ENCODE measurements around the gene ANKRD33. TPM values are rescaled to one million over a fixed set of nuclear protein-coding genes. Genes with fewer than 3 reads are reported as not detected.

The ANKRD33 gene
- polyA plus RNA-seq, 1 of the 3 experiments (the other 2 are of a cell fraction) = not detected

DNA sequence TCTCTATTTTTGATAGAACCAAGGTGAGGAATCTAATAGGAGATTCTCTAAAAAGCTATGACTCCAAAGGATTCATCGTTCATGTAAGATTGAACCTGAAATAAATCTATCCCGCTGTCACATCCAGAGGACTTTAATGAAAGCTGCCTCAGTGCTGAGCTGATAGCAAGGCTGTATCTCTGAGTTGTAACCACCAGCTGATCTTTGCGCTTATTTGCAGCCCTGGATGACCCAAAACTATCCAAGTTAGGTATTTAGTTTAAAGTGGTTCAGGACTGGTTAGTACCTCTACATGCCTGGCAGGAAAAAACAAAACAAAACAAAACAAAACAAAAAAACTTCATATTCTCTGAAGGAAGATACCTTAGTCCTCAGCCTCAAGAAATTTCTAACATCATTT is 8.8 kb upstream of the ANKRD33 start (continued):
- TF ChIP-seq, protein P1, sequence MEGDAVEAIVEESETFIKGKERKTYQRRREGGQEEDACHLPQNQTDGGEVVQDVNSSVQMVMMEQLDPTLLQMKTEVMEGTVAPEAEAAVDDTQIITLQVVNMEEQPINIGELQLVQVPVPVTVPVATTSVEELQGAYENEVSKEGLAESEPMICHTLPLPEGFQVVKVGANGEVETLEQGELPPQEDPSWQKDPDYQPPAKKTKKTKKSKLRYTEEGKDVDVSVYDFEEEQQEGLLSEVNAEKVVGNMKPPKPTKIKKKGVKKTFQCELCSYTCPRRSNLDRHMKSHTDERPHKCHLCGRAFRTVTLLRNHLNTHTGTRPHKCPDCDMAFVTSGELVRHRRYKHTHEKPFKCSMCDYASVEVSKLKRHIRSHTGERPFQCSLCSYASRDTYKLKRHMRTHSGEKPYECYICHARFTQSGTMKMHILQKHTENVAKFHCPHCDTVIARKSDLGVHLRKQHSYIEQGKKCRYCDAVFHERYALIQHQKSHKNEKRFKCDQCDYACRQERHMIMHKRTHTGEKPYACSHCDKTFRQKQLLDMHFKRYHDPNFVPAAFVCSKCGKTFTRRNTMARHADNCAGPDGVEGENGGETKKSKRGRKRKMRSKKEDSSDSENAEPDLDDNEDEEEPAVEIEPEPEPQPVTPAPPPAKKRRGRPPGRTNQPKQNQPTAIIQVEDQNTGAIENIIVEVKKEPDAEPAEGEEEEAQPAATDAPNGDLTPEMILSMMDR (IDR thresholded peaks at IDR 0.05) = no peak
- TF ChIP-seq, protein P2, sequence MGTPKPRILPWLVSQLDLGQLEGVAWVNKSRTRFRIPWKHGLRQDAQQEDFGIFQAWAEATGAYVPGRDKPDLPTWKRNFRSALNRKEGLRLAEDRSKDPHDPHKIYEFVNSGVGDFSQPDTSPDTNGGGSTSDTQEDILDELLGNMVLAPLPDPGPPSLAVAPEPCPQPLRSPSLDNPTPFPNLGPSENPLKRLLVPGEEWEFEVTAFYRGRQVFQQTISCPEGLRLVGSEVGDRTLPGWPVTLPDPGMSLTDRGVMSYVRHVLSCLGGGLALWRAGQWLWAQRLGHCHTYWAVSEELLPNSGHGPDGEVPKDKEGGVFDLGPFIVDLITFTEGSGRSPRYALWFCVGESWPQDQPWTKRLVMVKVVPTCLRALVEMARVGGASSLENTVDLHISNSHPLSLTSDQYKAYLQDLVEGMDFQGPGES (IDR thresholded peaks at IDR 0.05; ENCODE audit: low read depth, low read length) = no peak
- TF ChIP-seq FOXM1 (IDR thresholded peaks at IDR 0.05; ENCODE audit: low read depth) (no peak), EZH2phosphoT487 (IDR thresholded peaks at IDR 0.05; ENCODE audit: borderline replicate concordance, low read depth) (no peak), GATA2 (CRISPR knock-in tag; IDR thresholded peaks at IDR 0.05) (no peak), RXRA (IDR thresholded peaks at IDR 0.05; ENCODE audit: borderline replicate concordance, low read depth) (no peak), POLR2AphosphoS5 (IDR thresholded peaks at IDR 0.05; ENCODE audit: low read depth, low read length) (no peak)

DNA sequence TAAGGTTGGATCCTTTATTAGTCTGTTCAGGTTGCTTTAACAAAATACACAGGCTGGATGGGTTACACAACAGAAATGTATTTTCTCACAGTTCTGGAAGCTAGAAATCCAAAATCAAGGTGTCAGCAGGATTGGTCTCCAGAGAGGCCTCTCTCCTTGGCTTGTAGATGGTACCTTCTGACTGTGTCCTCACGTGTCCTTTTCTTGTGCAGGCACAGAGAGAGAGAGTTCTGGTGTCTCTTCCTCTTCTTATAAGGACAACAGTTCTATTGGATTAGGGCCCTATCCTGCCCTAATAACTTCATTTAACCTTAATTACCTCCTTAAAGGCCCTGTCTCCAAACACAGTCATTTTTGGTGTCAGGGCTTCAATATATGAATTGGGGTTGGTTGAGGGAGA is 4.6 kb upstream of the ANKRD33 start:
- Histone ChIP-seq H3K36me3 (replicated peaks in 1 of 2; ENCODE audit: control insufficient read depth in 1 of 2, insufficient read depth in 2 of 2, low read length in 1 of 2) (no peaks in the 10 kb centered on the region), H3K27me3 (ENCODE audit: insufficient read depth) (no peaks in the 10 kb centered on the region), H3K4me1 (ENCODE audit: control insufficient read depth in 1 of 2, insufficient read depth in 2 of 2, low read depth in 1 of 2, low read length in 1 of 2) (no peaks in the 10 kb centered on the region; a peak in 1 of 4 replicates), H4K20me1 (ENCODE audit: insufficient read depth) (no peaks in the 10 kb centered on the region), H3K79me2 (ENCODE audit: insufficient read depth) (no peaks in the 10 kb centered on the region), H3F3A (replicated peaks; ENCODE audit: insufficient read depth) (no peaks in the 10 kb centered on the region), H3K9ac (no peak overlapping the region), H3K4me2 (no peak overlapping the region), H3K9me2 (no peaks in the 10 kb centered on the region), H2AFZ (ENCODE audit: low read depth) (no peak overlapping the region), H3K27ac (ENCODE audit: low read depth in 2 of 2, low read length in 1 of 2) (no peak overlapping the region), H3K9me3 (no peaks in the 10 kb centered on the region), H3K4me3 (ENCODE audit: low read depth in 2 of 2, low read length in 1 of 2) (no peak overlapping the region)
- ChIA-PET CTCF (interaction anchor here (0.6 to 12.2 kb wide), 4 partner anchors 11 to 140 kb away, joined by 3 to 111 read pairs (median 4); no protein-coding TSS in a partner anchor), POLR2A (no interaction called here)
- no peak for DNase-seq
- TF ChIP-seq SMC3 (IDR thresholded peaks at IDR 0.05; ENCODE audit: low read depth, low read length) = no peak
- no peak for TF ChIP-seq RXRA (IDR thresholded peaks at IDR 0.05; ENCODE audit: borderline replicate concordance, low read depth)
- TF ChIP-seq GATA2 (CRISPR knock-in tag; IDR thresholded peaks at IDR 0.05) = no peak
- no peak for TF ChIP-seq GABPA (IDR thresholded peaks at IDR 0.05; ENCODE audit: low read depth)
- TF ChIP-seq POLR2AphosphoS5 (IDR thresholded peaks at IDR 0.05; ENCODE audit: low read depth, low read length) = no peak
- 67% methylated on average over 1 of the region's 1 CpG for WGBS (ENCODE audit: low lambda C conversion rate)

DNA sequence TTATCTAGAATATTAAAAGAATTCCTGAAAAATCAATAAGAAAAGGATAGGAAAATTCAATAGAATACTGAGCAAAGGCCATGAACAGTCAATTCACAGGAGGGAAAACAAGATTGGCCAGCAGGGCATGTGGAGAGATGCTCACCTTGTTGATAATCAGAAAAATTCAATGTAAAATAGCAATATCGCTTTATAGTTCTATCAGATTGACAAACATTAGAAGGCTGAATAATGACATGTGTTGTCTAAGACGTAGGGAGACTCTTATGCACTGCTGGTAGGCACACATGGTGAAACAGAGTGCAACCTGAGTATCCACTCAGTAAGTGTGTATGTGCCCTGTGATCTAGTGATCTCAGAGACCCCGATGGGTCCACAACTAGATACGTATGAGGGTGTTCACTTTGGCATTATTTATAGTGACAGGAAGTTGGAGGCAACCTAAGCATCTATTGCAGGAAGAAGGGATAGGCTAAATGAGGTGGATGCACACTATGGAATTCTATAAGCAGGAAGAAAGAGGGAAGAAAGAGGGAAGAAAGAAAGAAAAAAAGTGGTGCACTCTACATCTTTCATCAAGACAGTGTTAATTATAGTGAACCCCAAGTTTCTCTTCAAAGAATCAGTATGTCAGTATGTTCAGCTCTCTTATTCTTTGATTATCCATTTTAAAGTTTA is 3.8 kb upstream of the ANKRD33 start:
- no peaks in the 10 kb centered on the region for H3K9me3 ChIP-seq
- ChIA-PET POLR2A (no interaction called here), CTCF (interaction anchor here (1.0 to 12.2 kb wide), 3 partner anchors 8 to 139 kb away, joined by 3 to 111 read pairs (median 23); no protein-coding TSS in a partner anchor)
- no peaks in the 10 kb centered on the region for H3K79me2 ChIP-seq (ENCODE audit: insufficient read depth)
- H3K27ac ChIP-seq (ENCODE audit: low read depth in 2 of 2, low read length in 1 of 2) = no peak overlapping the region
- H3K4me2 ChIP-seq = no peak overlapping the region
- no peak for DNase-seq
- no peak for TF ChIP-seq NFIC (IDR thresholded peaks at IDR 0.05; ENCODE audit: borderline replicate concordance)
- no peak for TF ChIP-seq FOXJ3 (CRISPR knock-in tag; IDR thresholded peaks at IDR 0.05)
- TF ChIP-seq, protein P2 (IDR thresholded peaks at IDR 0.05; ENCODE audit: low read depth, low read length) = no peak
- TF ChIP-seq NRF1 (IDR thresholded peaks at IDR 0.05; ENCODE audit: low read depth, low read length) = no peak
- no peak for TF ChIP-seq RAD21 (IDR thresholded peaks at IDR 0.05; ENCODE audit: low read length)
- TF ChIP-seq, protein P3, sequence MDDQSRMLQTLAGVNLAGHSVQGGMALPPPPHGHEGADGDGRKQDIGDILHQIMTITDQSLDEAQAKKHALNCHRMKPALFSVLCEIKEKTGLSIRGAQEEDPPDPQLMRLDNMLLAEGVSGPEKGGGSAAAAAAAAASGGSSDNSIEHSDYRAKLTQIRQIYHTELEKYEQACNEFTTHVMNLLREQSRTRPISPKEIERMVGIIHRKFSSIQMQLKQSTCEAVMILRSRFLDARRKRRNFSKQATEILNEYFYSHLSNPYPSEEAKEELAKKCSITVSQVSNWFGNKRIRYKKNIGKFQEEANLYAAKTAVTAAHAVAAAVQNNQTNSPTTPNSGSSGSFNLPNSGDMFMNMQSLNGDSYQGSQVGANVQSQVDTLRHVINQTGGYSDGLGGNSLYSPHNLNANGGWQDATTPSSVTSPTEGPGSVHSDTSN (IDR thresholded peaks at IDR 0.05) = no peak
- no peak for TF ChIP-seq GABPA (IDR thresholded peaks at IDR 0.05; ENCODE audit: low read depth)
- H3K4me3 ChIP-seq (ENCODE audit: low read depth in 2 of 2, low read length in 1 of 2) = no peak overlapping the region
- H3K9ac ChIP-seq = no peak overlapping the region
- no peaks in the 10 kb centered on the region for H3K36me3 ChIP-seq (replicated peaks in 1 of 2; ENCODE audit: control insufficient read depth in 1 of 2, insufficient read depth in 2 of 2, low read length in 1 of 2)
- no peaks in the 10 kb centered on the region for H3K9me2 ChIP-seq
- no peaks in the 10 kb centered on the region; a peak in 1 of 4 replicates for H3K4me1 ChIP-seq (ENCODE audit: control insufficient read depth in 1 of 2, insufficient read depth in 2 of 2, low read depth in 1 of 2, low read length in 1 of 2)
- no peak overlapping the region for H2AFZ ChIP-seq (ENCODE audit: low read depth)
- no peaks in the 10 kb centered on the region for H4K20me1 ChIP-seq (ENCODE audit: insufficient read depth)
- 82% methylated on average over 4 of the region's 4 CpGs for WGBS (ENCODE audit: low lambda C conversion rate)
- H3K27me3 ChIP-seq (ENCODE audit: insufficient read depth) = no peaks in the 10 kb centered on the region
- no peaks in the 10 kb centered on the region for H3F3A ChIP-seq (replicated peaks; ENCODE audit: insufficient read depth)

Measured in SK-N-SH (cell line).